OCI-LY1 (cell line): ENCODE results near the gene TVP23A.

Source experiments
- CTCF ChIP-seq: fragments of 200-600 bp; sonication (generic), shearing (Covaris generic); IDR thresholded peaks from 2 replicates; pipeline ENCODE4 v1.5.1; 2017; ENCODE audit warnings: mild to moderate bottlenecking, antibody characterized with exemption, low read length, moderate library complexity, mixed read lengths
- EZH2 ChIP-seq: fragments of 200-600 bp; sonication (generic), shearing (Covaris generic); IDR thresholded peaks from 2 replicates; pipeline ENCODE4 v1.8.0; 2017; ENCODE audit warnings: borderline replicate concordance, mixed run types, mild to moderate bottlenecking, antibody characterized with exemption, low read length, moderate library complexity, mixed read lengths

- TF ChIP-seq EZH2, result no peak
- no peak for TF ChIP-seq CTCF
Observed at GRCh38 chr16:10839279-10839666, 20.7 kb upstream of the TVP23A start.
